SU-DHL-6 (cell line): ENCODE results near the gene HOXD3.

ENCODE experiments used
- H2AFZ ChIP-seq: fragments of 200-600 bp; sonication (generic); 2 replicates; pipeline ENCODE4 v1.6.1; 2014; ENCODE audit warnings: low read depth, mild to moderate bottlenecking, moderate library complexity, mixed read lengths, antibody characterized with exemption, low read length; ENCODE audit not compliant: severe bottlenecking
- H3F3A ChIP-seq: fragments of 200-600 bp; shearing (Covaris generic); 2 replicates; pipeline ENCODE4 v1.6.0; 2016; ENCODE audit warnings: antibody characterized with exemption, mild to moderate bottlenecking; ENCODE audit not compliant: insufficient read depth
- H3K27ac ChIP-seq: fragments of 200-600 bp; sonication (generic); 2 replicates; pipeline ENCODE4 v1.5.1; 2016; ENCODE audit warnings: low read depth, mild to moderate bottlenecking, low read length, moderate library complexity, mixed read lengths
- H3K27me3 ChIP-seq: fragments of 200-600 bp; sonication (generic), shearing (Covaris generic); 2 replicates; pipeline ENCODE4 v1.6.0; 2014; ENCODE audit warnings: mild to moderate bottlenecking, low read length
- H3K36me3 ChIP-seq: fragments of 200-600 bp; sonication (generic); 2 replicates; pipeline ENCODE4 v1.6.1; 2014; ENCODE audit warnings: mild to moderate bottlenecking, low read length, mixed read lengths
- H3K4me2 ChIP-seq: fragments of 300-600, 200-600 bp; shearing (Covaris generic), sonication (generic); 2 replicates; pipeline ENCODE4 v1.6.0; 2014; ENCODE audit warnings: low read length, low read depth, mild to moderate bottlenecking; ENCODE audit not compliant: poor library complexity, severe bottlenecking
- H3K4me3 ChIP-seq: fragments of 200-600 bp; sonication (generic); 2 replicates; pipeline ENCODE4 v1.5.1; 2014; ENCODE audit warnings: antibody characterized with exemption, low read length, mild to moderate bottlenecking, mixed read lengths; ENCODE audit not compliant: insufficient read depth, poor library complexity, severe bottlenecking
- H3K79me2 ChIP-seq: fragments of 200-600 bp; sonication (generic); 2 replicates; pipeline ENCODE4 v1.6.1; 2014; ENCODE audit warnings: mild to moderate bottlenecking, low read length, moderate library complexity; ENCODE audit not compliant: insufficient read depth
- H3K9ac ChIP-seq: fragments of 200-600 bp; sonication (generic); 2 replicates; pipeline ENCODE4 v1.7.0; 2014; ENCODE audit warnings: mild to moderate bottlenecking, low read length
- H3K9me2 ChIP-seq: fragments of 200-600 bp; sonication (generic); replicated peaks from 2 replicates; pipeline ENCODE4 v1.6.1; 2014; ENCODE audit warnings: low read length; ENCODE audit not compliant: insufficient read depth
- H3K9me3 ChIP-seq: fragments of 200-600 bp; sonication (generic); 2 replicates; pipeline ENCODE4 v1.6.1; 2014; ENCODE audit warnings: low read length, mixed read lengths; ENCODE audit not compliant: insufficient read depth
- H4K20me1 ChIP-seq: fragments of 200-600 bp; sonication (generic); 2 replicates; pipeline ENCODE4 v1.6.1; 2014; ENCODE audit warnings: low read depth, mild to moderate bottlenecking, antibody characterized with exemption, low read length, moderate library complexity, mixed read lengths
- CTCF ChIP-seq: fragments of 200-600 bp; sonication (generic); IDR thresholded peaks from one replicate; pipeline ENCODE4 v1.5.1; 2017; ENCODE audit warnings: antibody characterized with exemption, mild to moderate bottlenecking, low read length, moderate library complexity; ENCODE audit not compliant: insufficient read depth, poor library complexity, severe bottlenecking
- EZH2phosphoT487 ChIP-seq: fragments of 200-600 bp; sonication (generic), shearing (Covaris generic); conservative IDR thresholded peaks from 2 replicates; pipeline ENCODE4 v1.6.1; 2018; ENCODE audit warnings: mild to moderate bottlenecking, antibody characterized with exemption, low read length, moderate library complexity, mixed read lengths

Gene HOXD3

DNA sequence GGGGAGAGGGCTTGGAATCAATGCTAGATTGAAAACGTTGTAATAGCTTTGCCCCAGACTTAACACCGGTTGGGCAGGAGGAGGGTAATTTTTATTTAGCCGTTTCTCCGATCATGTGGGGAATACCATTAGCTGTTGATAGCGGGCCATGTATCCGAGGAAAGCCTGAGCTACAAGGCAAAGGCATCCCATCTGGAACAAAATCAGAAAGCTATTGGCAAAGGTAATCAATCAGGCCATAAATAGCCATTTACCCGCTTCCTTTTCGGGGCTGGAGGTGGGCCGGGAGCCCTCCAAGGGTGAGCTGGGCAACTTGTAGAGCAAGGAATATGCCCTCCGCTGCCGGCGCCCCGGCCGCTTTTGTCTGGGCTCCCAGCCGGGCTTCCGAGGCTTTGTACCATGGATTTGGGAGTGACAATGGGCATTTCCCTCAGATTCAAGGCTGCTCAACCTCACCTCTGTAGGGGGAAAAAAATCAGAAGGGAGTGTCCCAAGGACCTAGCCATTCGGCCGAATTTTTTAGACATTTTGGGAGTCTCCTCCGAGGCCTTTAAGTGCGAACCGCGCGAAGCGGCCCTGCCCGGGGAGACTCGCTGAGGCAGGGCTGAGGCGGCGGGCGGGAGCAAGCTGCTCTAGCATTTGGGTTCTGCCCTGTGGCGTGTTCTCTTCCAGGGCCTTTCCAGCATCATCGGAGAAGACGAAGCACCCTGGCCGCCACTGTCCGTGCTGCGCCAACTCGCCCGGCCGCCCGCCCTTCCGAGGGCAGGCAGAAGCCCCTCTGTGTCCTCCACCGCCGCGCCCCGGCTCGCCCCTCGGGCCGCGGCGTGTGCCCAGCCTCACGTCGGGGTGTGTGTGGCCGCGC, 35.7 kb upstream of the HOXD3 start:
- Histone ChIP-seq H3K9ac (no peak overlapping the region), H3K4me2 (no peak overlapping the region), H3F3A (no peaks in the 10 kb centered on the region), H4K20me1 (no peaks in the 10 kb centered on the region), H3K9me3 (no peaks in the 10 kb centered on the region), H3K79me2 (no peaks in the 10 kb centered on the region), H3K9me2 (no peaks in the 10 kb centered on the region), H2AFZ (no peak overlapping the region), H3K27ac (no peak overlapping the region), H3K27me3 (no peaks in the 10 kb centered on the region), H3K36me3 (no peaks in the 10 kb centered on the region), H3K4me3 (no peak overlapping the region)
- TF ChIP-seq CTCF: no peak
- TF ChIP-seq EZH2phosphoT487: no peak

DNA sequence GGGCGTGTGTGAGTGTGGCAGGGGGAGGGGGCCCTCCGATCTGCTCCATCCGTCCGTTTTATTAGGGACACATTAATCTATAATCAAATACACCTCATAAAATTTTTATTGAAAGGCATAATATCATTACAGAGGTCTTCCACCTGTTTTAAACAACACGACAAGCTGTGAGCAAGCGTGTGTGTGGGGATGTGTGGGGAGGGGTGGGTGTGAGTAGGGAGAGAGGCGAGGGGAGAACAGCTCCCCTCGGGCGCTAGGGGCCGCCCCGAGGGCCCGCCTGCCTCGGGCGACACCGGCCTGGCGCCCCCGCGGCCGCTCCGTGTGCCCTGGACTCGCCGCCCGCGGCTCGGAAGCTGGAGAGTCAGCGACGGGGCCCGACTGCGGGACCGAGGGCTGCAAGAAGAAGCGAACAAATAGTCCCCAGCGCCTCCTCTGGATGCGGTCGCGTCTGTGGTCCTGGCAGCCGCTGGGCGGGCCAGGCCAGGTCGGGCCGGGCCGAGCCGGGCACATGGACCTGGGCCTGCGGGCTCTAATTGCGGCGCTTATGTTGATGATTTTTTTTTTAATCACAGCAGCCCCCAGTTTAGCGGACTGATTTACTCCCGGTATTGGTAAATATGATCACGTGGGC, 34.9 kb upstream of the HOXD3 start:
- no peaks in the 10 kb centered on the region for H3K9me3 ChIP-seq
- H2AFZ ChIP-seq: no peak overlapping the region
- no peaks in the 10 kb centered on the region for H4K20me1 ChIP-seq
- TF ChIP-seq EZH2phosphoT487: no peak
- no peak for TF ChIP-seq CTCF
- no peaks in the 10 kb centered on the region for H3F3A ChIP-seq
- no peaks in the 10 kb centered on the region for H3K9me2 ChIP-seq
- H3K27ac ChIP-seq: no peak overlapping the region
- H3K36me3 ChIP-seq: no peaks in the 10 kb centered on the region
- H3K4me3 ChIP-seq: no peak overlapping the region
- H3K4me2 ChIP-seq: no peak overlapping the region
- no peak overlapping the region for H3K9ac ChIP-seq
- H3K79me2 ChIP-seq: no peaks in the 10 kb centered on the region
- H3K27me3 ChIP-seq: no peaks in the 10 kb centered on the region

GRCh38 chr2:176122683-176123410, 34.3 kb upstream of the HOXD3 start, which contains the start of gene HOXD9:
TSS of gene HOXD9 (plus strand) at chr2:176122719. CDS start at chr2:176122769, 50 bp downstream.
- Histone ChIP-seq H4K20me1 (no peaks in the 10 kb centered on the region), H3K4me3 (no peak within 1 kb of the TSS), H3K9me2 (no peaks in the 10 kb centered on the region), H2AFZ (no peak within 1 kb of the TSS), H3K79me2 (no peaks in the 10 kb centered on the region), H3K4me2 (no peak within 1 kb of the TSS), H3K9me3 (no peaks in the 10 kb centered on the region), H3K36me3 (no peaks in the 10 kb centered on the region), H3K27me3 (no peaks in the 10 kb centered on the region), H3K27ac (no peak within 1 kb of the TSS), H3F3A (no peaks in the 10 kb centered on the region), H3K9ac (no peak within 1 kb of the TSS)
- TF ChIP-seq CTCF (no peak), EZH2phosphoT487 (no peak)
